Endothelial cell of hepatic sinusoid (primary cell): ENCODE measurements around the gene S100A11.

ENCODE experiments used
- in situ Hi-C: cut with HindIII; loops from 2 replicates; pipeline ENCODE4 v1.10.0; 2017; ENCODE audit warnings: low sequenced_read_pairs

Gene S100A11

GRCh38 chr1:151986501-151987190 lies 50.2 kb downstream of the S100A11 start:
- in situ Hi-C loops = loop anchor here (5.0 kb wide), 1 partner anchor 54 kb away; no protein-coding TSS in a partner anchor

GRCh38 chr1:151985768-151986167 lies 51.0 kb downstream of the S100A11 start:
- in situ Hi-C loops = loop anchor here (5.0 kb wide), 1 partner anchor 53 kb away; no protein-coding TSS in a partner anchor

- in situ Hi-C loops = loop anchor here (5.0 kb wide), 1 partner anchor 53 kb away; no protein-coding TSS in a partner anchor
Observed at GRCh38 chr1:151985270-151985669, 51.5 kb downstream of the S100A11 start.

GRCh38 chr1:151984313-151984956 lies 52.4 kb downstream of the S100A11 start:
- in situ Hi-C loops = no loop called here
